HG02642 (cell line): ENCODE data around the gene SLC6A3.

Experiments
- ATAC-seq: cut with Tn5 transposase; IDR thresholded peaks from one replicate; pipeline ENCODE4 v1.9.1; 2021; ENCODE audit warnings: mild to moderate bottlenecking; ENCODE audit not compliant: unreplicated experiment, poor library complexity

SLC6A3 gene

DNA sequence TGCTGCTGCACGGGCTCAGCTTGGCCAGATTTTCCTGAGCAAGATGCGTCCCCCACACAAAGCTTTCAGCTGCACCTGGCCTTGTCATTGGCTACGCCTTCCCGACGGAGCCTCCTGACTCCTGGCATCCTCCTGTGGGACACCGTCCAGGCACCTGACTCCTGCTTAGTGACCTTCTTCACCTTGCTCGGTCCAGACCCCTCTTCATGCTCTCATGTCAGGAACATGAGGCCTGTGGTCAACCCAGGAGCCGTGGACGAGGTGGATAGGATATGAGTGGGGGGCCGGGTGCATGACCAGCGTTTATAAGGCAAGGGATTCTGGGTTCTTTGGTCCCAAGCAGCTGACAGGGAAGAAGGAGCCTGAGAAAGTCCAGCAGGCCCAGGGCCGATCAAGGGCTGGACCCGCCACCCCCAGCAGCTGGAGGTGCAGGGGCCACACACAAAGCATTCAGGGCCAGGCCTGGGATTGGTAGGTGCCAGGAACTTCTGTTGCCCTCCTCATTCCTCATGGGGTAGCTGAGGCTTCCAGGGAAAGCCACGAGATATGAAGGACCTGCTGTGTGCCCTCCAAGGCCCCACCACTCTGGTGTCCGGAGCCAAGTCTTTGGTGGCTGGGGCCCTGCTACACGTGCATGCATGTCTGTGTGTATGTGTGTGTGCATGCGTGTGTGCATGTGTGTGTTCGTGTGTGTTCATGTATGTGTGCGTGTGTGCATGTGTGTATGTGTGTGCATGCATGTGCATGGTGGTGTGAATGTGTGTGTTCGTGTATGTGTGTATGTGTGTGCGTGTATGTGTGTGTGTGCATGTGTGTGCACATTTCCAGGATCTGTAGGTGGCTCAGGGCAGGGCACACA is 34.9 kb downstream of the SLC6A3 start:
- ATAC-seq, result no peak

- ATAC-seq, result no peak
Measured at GRCh38 chr5:1409381-1410110, 35.7 kb downstream of the SLC6A3 start.

DNA sequence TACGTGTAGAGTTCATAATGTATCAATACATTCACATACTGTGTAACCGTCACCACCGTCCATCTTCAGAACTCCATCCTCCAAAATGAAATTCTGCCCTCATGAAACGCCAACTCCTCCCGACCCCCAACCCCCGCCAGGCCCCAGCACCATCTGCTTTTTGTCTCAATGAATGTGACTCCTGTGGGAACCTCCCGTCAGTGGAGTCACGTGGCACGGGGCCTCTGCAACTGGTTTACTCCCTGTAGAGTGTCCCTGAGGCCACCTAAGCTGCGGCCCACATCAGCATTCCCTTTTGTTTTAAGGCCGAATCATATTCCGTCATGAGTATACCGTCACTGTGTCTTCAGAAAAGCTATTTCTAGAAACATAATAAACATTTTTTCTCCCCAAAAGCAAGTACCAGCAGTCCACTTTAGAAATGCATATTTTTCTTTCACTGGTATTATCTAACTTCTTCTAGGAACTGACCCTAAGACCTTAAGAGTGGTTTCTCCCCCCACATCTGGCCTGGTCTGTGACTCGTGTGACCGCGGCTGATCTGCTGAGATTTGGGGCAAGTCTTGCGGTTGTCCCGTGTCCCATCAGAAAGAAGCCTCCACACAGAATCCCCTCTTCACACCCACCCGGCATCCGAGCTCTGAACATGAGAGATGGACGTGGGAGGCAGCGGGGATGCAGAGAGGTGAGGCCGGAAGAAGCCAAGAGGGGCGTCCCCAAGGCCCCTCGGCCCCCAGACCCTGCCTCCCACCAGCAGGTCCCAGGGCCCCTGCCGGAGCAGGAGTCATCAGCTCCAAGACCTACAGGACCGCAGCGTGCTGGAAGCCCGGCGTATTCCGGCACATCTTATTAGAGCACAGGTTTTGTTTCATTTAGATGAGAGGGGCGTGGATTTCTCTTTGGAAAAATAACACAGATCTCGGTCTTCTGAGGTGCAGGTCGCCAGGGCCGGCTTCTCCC is 38.3 kb downstream of the SLC6A3 start:
- ATAC-seq, result no peak

DNA sequence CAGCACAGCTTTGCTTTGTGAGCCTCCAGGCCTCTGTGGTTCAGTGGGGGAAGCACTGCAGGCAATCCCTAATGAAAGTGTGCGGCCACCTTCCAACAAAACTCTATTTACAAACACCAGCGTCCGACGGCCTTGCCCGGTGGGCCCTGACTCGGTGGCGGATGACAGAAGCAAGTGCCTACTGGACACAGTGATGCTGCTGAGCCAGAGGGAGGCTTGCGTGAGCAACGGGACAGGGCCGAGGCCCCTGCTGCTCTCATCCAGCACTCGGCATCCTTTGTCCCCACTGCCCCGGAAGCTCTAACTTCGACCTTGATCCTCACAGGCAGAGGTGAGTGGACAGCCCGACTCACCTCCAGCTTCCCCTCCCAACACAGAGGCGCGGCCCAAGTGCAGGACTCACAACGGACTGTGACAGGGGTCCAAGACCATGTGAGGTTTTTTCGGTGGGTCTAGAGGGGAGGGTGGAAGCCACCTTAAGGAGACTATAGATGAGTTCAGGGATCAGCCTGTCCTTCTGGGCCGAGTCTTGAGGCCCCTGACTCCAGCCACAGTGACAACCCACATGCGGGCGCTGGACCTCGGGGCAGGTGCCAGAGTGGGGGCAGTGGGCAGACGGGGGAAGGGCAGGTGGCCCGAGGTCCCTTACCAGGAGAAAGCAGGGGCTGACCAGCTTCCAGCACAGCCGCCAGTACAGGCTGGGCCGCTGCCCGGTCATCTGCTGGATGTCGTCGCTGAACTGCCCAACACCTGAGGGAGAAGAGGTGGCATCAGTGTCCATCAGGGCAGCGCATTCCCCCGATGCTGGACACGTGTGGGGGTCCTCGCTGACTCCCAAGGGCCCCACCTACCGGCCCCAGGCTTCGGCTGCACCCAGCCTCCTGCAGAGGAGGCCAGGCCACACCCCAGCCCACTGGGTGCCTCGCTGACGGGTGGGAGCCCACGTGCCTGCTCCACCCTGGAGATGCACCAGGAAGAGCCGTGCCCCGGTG is 39.4 kb downstream of the SLC6A3 start:
- no peak for ATAC-seq

- no peak for ATAC-seq
Measured at GRCh38 chr5:1405121-1405520, 40.1 kb downstream of the SLC6A3 start.

- no peak for ATAC-seq
Measured at GRCh38 chr5:1404062-1404461, 41.2 kb downstream of the SLC6A3 start.

GRCh38 chr5:1402611-1403255 is 42.5 kb downstream of the SLC6A3 start:
- no peak for ATAC-seq

DNA sequence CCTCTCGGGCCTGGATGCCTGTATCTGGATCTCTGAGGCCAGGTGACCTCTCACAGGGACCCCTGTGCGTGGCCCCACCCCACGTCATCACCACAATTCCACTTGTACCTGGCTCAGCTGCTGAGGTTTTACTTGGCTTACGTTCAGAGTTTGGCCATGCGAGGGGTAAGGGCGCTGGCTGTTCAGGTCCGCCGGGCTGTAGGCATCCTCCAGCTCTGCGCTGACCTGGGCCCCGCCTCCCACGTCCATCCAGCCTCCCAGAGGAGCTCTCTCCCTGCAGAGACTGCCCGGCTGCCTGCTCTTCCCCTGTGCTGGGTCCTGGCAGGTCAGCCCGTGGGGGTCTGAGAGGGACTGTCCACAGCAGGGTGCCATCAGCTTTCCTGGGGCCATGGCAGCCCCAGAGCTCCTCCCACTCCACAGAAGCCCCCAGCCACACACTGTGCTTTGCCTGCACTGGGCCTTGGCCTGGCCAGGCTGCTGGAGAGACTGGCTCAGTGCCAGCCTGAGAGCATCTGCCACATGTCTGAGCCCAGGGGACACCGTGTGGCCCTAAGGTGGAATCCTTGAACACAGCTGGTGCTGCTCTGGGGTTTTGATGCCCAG is 43.6 kb downstream of the SLC6A3 start:
- no peak for ATAC-seq

- ATAC-seq, result no peak
Measured at GRCh38 chr5:1400936-1401335, 44.3 kb downstream of the SLC6A3 start.

DNA sequence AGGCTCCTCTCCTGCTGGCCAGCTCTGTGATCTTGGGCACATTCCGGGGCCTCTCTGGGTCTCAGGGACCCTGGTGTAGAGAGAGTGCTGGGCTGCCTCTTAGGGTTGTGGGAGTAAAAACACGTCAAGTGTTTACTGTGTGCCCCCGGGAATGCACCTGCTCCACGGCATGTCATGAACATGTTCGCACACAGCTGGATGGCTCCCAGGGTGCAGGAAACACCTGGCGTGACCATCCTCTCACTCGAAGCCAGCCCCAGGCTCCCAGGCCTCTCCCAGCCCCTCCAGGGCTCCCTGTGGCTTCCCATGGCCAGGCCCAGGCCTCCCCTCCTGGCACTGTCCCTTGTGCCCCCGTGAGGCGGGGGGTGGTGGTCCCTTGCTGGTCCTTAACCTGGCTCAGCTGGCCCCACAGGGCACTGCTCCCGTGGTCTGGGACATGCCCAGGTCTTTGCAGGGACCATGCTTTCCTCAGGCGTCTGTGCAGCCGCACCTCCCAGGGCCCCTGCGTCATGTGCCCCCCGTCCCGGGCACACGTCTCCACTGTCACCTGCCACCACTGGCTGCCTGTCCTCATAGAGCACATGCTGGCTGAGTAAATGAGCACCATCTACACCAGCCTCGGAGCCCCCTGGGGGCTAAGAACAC is 44.9 kb downstream of the SLC6A3 start:
- no peak for ATAC-seq

GRCh38 chr5:1399737-1400136 is 45.5 kb downstream of the SLC6A3 start:
- ATAC-seq, result no peak

GRCh38 chr5:1396293-1396816 is 48.9 kb downstream of the SLC6A3 start:
- ATAC-seq, result no peak

DNA sequence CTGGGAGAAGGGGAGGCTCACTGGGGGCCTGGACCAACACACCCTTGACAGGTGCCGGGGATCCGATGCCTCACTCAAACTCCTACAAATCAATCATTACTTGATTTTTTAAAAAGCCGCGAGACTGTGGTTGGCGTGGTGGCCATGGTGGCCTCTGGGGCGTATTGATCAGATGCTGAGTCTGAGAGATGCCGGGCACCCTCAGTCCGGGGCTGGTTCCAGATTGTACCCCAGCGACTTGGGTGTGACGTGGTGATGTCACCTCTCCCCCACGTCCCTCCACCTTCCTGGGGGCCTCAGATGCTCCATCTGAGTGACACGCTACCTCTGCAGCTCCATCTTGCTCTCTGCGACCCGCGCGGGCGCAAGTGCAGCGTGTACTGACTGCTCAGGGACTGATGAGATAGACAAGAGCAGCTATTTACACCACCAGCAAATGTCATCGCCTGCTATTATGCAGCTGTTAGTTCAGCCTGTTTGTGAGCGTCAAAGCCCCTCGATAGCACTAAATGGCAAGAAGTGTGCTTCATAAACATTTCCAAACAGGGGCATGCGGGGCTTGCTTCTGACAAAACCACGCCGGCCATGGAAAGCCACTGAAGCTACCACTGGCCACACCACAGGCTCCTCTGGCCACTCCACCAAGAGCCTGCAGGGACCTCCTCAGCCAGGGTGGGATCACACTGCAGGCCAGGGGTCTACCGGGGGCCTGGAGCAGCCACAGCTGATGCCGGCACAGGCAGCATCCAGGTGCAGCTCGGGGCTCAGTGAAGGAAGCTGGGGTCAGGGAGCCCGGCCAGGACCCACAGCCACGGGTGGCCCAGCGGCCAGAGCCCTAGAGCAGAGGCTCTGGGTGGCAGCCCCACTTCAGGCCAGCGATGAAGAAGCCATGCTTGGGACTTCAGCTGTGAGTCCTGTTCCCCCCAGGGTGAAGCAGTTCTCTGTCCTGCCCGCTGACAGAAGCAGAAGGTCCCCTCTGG is 50.1 kb downstream of the SLC6A3 start:
- ATAC-seq, result no peak

DNA sequence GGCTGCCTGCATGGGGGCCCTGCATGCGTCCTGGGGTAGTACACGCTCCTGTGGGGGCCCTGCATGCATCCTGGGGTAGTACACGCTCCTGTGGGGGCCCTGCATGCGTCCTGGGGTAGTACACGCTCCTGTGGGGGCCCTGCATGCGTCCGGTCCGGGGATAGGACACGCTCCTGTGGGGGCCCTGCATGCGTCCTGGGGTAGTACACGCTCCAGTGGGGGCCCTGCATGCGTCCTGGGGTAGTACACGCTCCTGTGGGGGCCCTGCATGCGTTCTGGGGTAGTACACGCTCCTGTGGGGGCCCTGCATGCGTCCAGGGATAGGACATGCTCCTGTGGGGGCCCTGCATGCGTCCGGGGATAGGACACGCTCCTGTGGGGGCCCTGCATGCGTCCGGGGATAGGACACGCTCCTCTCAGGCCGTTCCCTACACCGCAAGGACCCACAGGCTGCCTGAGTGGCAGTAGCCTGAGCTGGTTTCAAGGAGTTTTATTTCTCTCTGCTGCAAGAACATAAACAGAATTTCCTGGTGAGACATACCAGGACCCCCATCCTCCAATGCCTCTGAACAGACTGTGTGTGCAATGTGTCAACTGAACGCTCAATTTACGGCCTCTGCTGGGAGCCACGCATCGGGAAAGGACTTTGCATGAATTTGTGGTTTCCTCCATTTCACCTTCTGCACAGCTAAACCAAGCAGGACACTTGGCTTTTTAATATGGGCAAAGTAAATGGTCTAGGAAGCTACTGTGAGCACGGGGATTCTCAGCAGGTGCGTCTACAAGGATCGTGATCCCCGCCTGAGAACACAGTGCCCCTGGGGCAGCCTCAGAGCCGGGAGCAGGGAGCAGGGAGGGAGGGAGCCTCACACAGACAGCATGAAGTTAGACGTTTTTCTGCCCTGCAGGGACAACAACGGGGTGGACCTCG is 51.4 kb downstream of the SLC6A3 start:
- ATAC-seq, result no peak

DNA sequence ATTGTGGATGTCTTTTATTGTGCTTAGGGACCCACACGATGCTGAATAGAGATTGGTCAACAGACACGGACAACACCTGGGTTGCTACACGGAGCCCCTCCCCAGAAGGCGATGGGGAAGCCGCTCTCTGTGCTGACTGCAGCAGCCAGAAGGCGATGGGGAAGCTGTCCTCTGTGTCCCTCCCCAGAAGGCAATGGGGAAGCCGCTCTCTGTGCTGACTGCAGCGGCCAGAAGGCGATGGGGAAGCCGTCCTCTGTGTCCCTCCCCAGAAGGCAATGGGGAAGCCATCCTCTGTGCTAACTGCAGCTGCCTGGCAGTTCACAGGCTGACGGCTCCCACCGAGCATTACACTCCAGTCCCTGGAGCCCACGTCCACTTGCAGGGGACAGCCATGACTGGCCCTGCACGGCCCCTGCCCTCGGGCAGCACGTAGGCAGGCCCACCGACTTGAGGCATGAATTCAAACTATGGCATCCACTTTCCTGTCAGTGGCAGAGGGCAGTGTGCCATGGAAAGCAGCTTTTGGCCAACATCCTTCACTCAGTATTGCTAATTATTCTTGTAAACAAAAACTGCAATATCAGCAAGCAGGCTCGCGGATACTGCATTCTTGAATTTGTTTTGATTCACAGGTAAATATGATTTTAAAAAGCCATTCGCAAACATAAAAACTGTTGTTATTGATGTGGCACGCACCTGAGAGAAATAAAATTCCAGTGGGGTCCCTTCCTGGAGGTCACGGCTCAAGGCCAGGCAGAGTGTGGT is 52.3 kb downstream of the SLC6A3 start:
- ATAC-seq, result no peak
